Tibial artery (tissue), 4 donors: Measurements from ENCODE around the gene LTV1.
"Not testable (repeated sequence)": the region's sequence is repeated elsewhere in the genome, so short reads cannot be mapped to it uniquely, and the experiment has no call there.

Experiments used
- DNase-seq, 2 donors: peaks; one replicate each; pipeline ENCODE4 v3.0.0-alpha.2; 2019
- H3K27ac ChIP-seq, 2 donors: fragments of 200-600 bp; sonication (generic) in 1 of 2; 1 replicate in 1 of 2; 2 replicates in 1 of 2; pipeline ENCODE4 v1.5.1; 2018 to 2019; ENCODE audit warnings: mild to moderate bottlenecking in 1 of 2
- H3K27me3 ChIP-seq, 2 donors: fragments of 200-600 bp; sonication (generic) in 1 of 2; one replicate each; pipeline versions ENCODE4 v1.5.1 to v1.6.0; 2016 to 2019
- H3K36me3 ChIP-seq, 3 donors: fragments of 200-600 bp; sonication (generic) in 2 of 3; one replicate each; pipeline ENCODE4 v1.5.1; 2016 to 2019; ENCODE audit warnings: mild to moderate bottlenecking in 2 of 3
- H3K4me1 ChIP-seq, 4 donors: fragments of 200-600 bp; sonication (generic) in 2 of 4; 1 replicate in 3 of 4; 2 replicates in 1 of 4; pipeline ENCODE4 v1.5.1; 2016 to 2019
- H3K4me3 ChIP-seq, 2 donors: fragments of 200-600 bp; sonication (generic) in 1 of 2; 1 replicate in 1 of 2; 2 replicates in 1 of 2; pipeline ENCODE4 v1.5.1; 2018 to 2019; ENCODE audit warnings: mild to moderate bottlenecking in 2 of 2
- H3K9me3 ChIP-seq, 3 donors: fragments of 200-600 bp; sonication (generic) in 1 of 3; one replicate each; pipeline ENCODE4 v1.5.1; 2016 to 2019
- intact Hi-C: fragments of 100-400 bp; cut with DNase I; formaldehyde crosslinking; loops from one replicate; pipeline ENCODE4 v1.15.0; 2023; ENCODE audit warnings: low total_unique reads
- TF ChIP-seq, protein P1 (sequence below), 2 experiments: fragments of 200-600 bp in 1 of 2; fragments of 450-650 bp in 1 of 2; IDR thresholded peaks; one replicate each; pipeline ENCODE4 v1.5.1; 2017 to 2019; ENCODE audit warnings: antibody characterized with exemption in 2 of 2, mild to moderate bottlenecking in 1 of 2, moderate library complexity in 1 of 2

LTV1 gene

GRCh38 chr6:143863771-143864170 lies 20.6 kb downstream of the LTV1 start:
- intact Hi-C loops: no loop called here
- no peak for DNase-seq

GRCh38 chr6:143864234-143864633 lies 21.1 kb downstream of the LTV1 start, which contains the start of gene ZC2HC1B:
ZC2HC1B (plus strand) TSS chr6:143864474; CDS start chr6:143864540, 66 bp downstream.
- no peaks in the 10 kb centered on the region for H3K4me1 ChIP-seq
- H3K27ac ChIP-seq: no peak within 1 kb of the TSS
- TF ChIP-seq, protein P1, sequence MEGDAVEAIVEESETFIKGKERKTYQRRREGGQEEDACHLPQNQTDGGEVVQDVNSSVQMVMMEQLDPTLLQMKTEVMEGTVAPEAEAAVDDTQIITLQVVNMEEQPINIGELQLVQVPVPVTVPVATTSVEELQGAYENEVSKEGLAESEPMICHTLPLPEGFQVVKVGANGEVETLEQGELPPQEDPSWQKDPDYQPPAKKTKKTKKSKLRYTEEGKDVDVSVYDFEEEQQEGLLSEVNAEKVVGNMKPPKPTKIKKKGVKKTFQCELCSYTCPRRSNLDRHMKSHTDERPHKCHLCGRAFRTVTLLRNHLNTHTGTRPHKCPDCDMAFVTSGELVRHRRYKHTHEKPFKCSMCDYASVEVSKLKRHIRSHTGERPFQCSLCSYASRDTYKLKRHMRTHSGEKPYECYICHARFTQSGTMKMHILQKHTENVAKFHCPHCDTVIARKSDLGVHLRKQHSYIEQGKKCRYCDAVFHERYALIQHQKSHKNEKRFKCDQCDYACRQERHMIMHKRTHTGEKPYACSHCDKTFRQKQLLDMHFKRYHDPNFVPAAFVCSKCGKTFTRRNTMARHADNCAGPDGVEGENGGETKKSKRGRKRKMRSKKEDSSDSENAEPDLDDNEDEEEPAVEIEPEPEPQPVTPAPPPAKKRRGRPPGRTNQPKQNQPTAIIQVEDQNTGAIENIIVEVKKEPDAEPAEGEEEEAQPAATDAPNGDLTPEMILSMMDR (IDR thresholded peaks at IDR 0.05): no peak
- no peak within 1 kb of the TSS for H3K4me3 ChIP-seq
- intact Hi-C loops: no loop called here
- peaks cover 55 to 70% (median 57%) of the 10 kb centered on the region in 3 donors for H3K36me3 ChIP-seq
- no peaks in the 10 kb centered on the region for H3K9me3 ChIP-seq
- no peaks in the 10 kb centered on the region for H3K27me3 ChIP-seq
- DNase-seq: no peak

More at GRCh38 chr6:143863771-143864170, 20.6 kb downstream of the LTV1 start:
- TF ChIP-seq, protein P1 (IDR thresholded peaks at IDR 0.05): no peak
- H3K4me3 ChIP-seq: no peak overlapping the region
- H3K9me3 ChIP-seq: no peaks in the 10 kb centered on the region
- no peaks in the 10 kb centered on the region for H3K4me1 ChIP-seq
- H3K36me3 ChIP-seq: peaks cover 60 to 74% (median 61%) of the 10 kb centered on the region in 3 donors
- H3K27ac ChIP-seq: no peak overlapping the region
- H3K27me3 ChIP-seq: no peaks in the 10 kb centered on the region

GRCh38 chr6:143867236-143867635 lies 24.1 kb downstream of the LTV1 start:
- Histone ChIP-seq H3K4me1 (no peaks in the 10 kb centered on the region), H3K4me3 (no peak overlapping the region), H3K9me3 (no peaks in the 10 kb centered on the region), H3K27me3 (no peaks in the 10 kb centered on the region), H3K27ac (no peak overlapping the region), H3K36me3 (peaks cover 27 to 40% (median 28%) of the 10 kb centered on the region in 3 donors)
- DNase-seq: no peak
- TF ChIP-seq, protein P1 (IDR thresholded peaks at IDR 0.05): no peak
- intact Hi-C loops: no loop called here

GRCh38 chr6:143868808-143869207 lies 25.7 kb downstream of the LTV1 start:
- H3K4me3 ChIP-seq, DNase-seq, H3K9me3 ChIP-seq, H3K4me1 ChIP-seq, intact Hi-C loops, H3K27ac ChIP-seq, H3K27me3 ChIP-seq: not testable (repeated sequence)
- peaks cover 11 to 24% (median 12%) of the 10 kb centered on the region in 3 donors for H3K36me3 ChIP-seq

- H3K4me1 ChIP-seq: not testable (repeated sequence)
Observed at GRCh38 chr6:143871202-143871730, 28.1 kb downstream of the LTV1 start.

DNA sequence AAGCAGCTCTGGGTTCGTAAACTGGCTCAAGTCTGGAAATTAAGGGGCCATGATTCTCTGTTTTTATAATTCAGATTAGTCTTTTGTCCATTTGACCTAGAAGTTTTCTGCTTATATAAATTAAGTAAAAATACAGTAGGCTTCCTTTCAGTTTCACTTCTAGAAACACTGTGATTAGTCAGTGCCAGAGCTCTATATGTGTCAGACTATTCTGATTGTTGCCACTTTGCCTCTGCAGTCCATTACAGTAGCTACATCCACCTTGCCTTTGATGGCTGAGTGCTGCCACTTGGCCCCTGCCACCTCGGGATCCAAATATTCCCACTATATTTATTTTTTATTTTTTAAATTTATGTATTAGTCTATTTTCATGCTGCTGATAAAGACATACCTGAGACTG lies 29.1 kb downstream of the LTV1 start:
- no peak overlapping the region for H3K27ac ChIP-seq
- no peaks in the 10 kb centered on the region for H3K27me3 ChIP-seq
- H3K4me3 ChIP-seq: no peak overlapping the region
- H3K4me1 ChIP-seq: no peaks in the 10 kb centered on the region
- intact Hi-C loops: no loop called here
- DNase-seq: no peak
- H3K9me3 ChIP-seq: peaks cover 0 to 10% (median 0%) of the 10 kb centered on the region in 3 donors
- H3K36me3 ChIP-seq: no peaks in the 10 kb centered on the region
- TF ChIP-seq, protein P1 (IDR thresholded peaks at IDR 0.05): no peak

More at GRCh38 chr6:143871202-143871730, 28.1 kb downstream of the LTV1 start:
- intact Hi-C loops, H3K9me3 ChIP-seq, H3K27ac ChIP-seq, DNase-seq, H3K27me3 ChIP-seq, H3K4me3 ChIP-seq, H3K36me3 ChIP-seq: not testable (repeated sequence)

GRCh38 chr6:143873600-143873999 lies 30.5 kb downstream of the LTV1 start:
- H3K4me3 ChIP-seq, intact Hi-C loops, H3K4me1 ChIP-seq, DNase-seq, H3K27me3 ChIP-seq, H3K36me3 ChIP-seq, H3K27ac ChIP-seq: not testable (repeated sequence)
- H3K9me3 ChIP-seq: peaks cover 0 to 11% (median 0%) of the 10 kb centered on the region in 3 donors

GRCh38 chr6:143874503-143874902 lies 31.4 kb downstream of the LTV1 start:
- H3K4me1 ChIP-seq, DNase-seq, H3K4me3 ChIP-seq, intact Hi-C loops, H3K27ac ChIP-seq, H3K36me3 ChIP-seq, H3K27me3 ChIP-seq: not testable (repeated sequence)
- peaks cover 0 to 15% (median 0%) of the 10 kb centered on the region in 3 donors for H3K9me3 ChIP-seq
